IMR-90 (cell line): ENCODE measurements around the gene DLG5. TPM values are rescaled to one million over a fixed set of nuclear protein-coding genes. Genes with fewer than 3 reads are reported as not detected.

ENCODE experiments used
- ATAC-seq: fragments of 200-7000 bp; cut with Tn5 transposase; 2 replicates; pipeline ENCODE4 v1.9.1; 2020; ENCODE audit warnings: low read depth, mild to moderate bottlenecking, moderate library complexity
- BruUV-seq: library from RNA; stranded (reverse); fragments of 400-500 nt; replicated peaks from 2 replicates; lab custom pipeline; 2021; lab: Mats Ljungman, UMichigan
- CTCF ChIA-PET: fragments of 300-600 bp; formaldehyde crosslinking; extraction: SDS; loops from one replicate; lab custom pipeline; 2021; ENCODE audit warnings: antibody characterized with exemption; lab: Yijun Ruan, JAX
- POLR2A ChIA-PET: fragments of 300-600 bp; sonication (Branson Sonifier 250); formaldehyde crosslinking; loops from one replicate; lab custom pipeline; 2022; ENCODE audit warnings: antibody characterized with exemption; ENCODE audit not compliant: unreplicated experiment; lab: Charles Lee
- DNase-seq: peaks from one replicate; pipeline ENCODE4 v3.0.0; 2013
- H2AFZ ChIP-seq: replicated peaks from 2 replicates; pipeline ENCODE3; 2013; ENCODE audit warnings: low read length, mild to moderate bottlenecking; ENCODE audit not compliant: poor library complexity
- H2AK5ac ChIP-seq: 2 replicates; pipeline ENCODE4 v1.6.1; 2013; ENCODE audit warnings: low read depth, low read length, inconsistent platforms
- H2AK9ac ChIP-seq: replicated peaks from 2 replicates; pipeline ENCODE3; 2013; ENCODE audit warnings: mild to moderate bottlenecking, low read depth, low read length, moderate library complexity; ENCODE audit not compliant: poor library complexity
- H2BK120ac ChIP-seq: 2 replicates; pipeline ENCODE4 v1.6.1; 2013; ENCODE audit warnings: low read depth, low read length, inconsistent platforms
- H2BK15ac ChIP-seq: 3 replicates; pipeline ENCODE4 v1.6.1; 2013; ENCODE audit warnings: low read depth, low read length, inconsistent platforms
- H2BK20ac ChIP-seq: 2 replicates; pipeline ENCODE4 v1.6.1; 2013; ENCODE audit warnings: low read depth, mild to moderate bottlenecking, inconsistent platforms, low read length, moderate library complexity
- H2BK5ac ChIP-seq: 2 replicates; pipeline ENCODE4 v1.6.1; 2013; ENCODE audit warnings: mild to moderate bottlenecking, low read depth, low read length, inconsistent platforms; ENCODE audit not compliant: poor library complexity, severe bottlenecking
- H3K14ac ChIP-seq: replicated peaks from 2 replicates; pipeline ENCODE4 v1.6.1; 2013; ENCODE audit warnings: low read depth, low read length, inconsistent platforms
- H3K18ac ChIP-seq: 2 replicates; pipeline ENCODE4 v1.6.1; 2013; ENCODE audit warnings: low read depth, low read length, control low read depth
- H3K23ac ChIP-seq: 2 replicates; pipeline ENCODE4 v1.6.1; 2013; ENCODE audit warnings: low read depth, low read length, inconsistent platforms
- H3K27ac ChIP-seq: 2 replicates; pipeline ENCODE4 v1.5.1; 2013; ENCODE audit warnings: mild to moderate bottlenecking, control low read depth, low read length; ENCODE audit not compliant: insufficient read depth
- H3K27me3 ChIP-seq: 2 replicates; pipeline ENCODE4 v1.6.1; 2013; ENCODE audit warnings: low read length; ENCODE audit not compliant: control insufficient read depth, insufficient read depth
- H3K36me3 ChIP-seq: 2 replicates; pipeline ENCODE4 v1.6.1; 2013; ENCODE audit warnings: low read length, mixed read lengths; ENCODE audit not compliant: control insufficient read depth, insufficient read depth
- H3K4ac ChIP-seq: 2 replicates; pipeline ENCODE4 v1.6.1; 2013; ENCODE audit warnings: low read depth, low read length, inconsistent platforms
- H3K4me1 ChIP-seq: 2 replicates; pipeline ENCODE4 v1.6.1; 2013; ENCODE audit warnings: low read length, mixed read lengths; ENCODE audit not compliant: control insufficient read depth, insufficient read depth
- H3K4me2 ChIP-seq: 2 replicates; pipeline ENCODE4 v1.6.1; 2013; ENCODE audit warnings: low read depth, mild to moderate bottlenecking, control low read depth, low read length, moderate library complexity
- H3K4me3 ChIP-seq: 2 replicates; pipeline ENCODE4 v1.5.1; 2013; ENCODE audit warnings: low read depth, mild to moderate bottlenecking, control low read depth, low read length, moderate library complexity; ENCODE audit not compliant: insufficient read depth
- H3K56ac ChIP-seq: 2 replicates; pipeline ENCODE4 v1.6.1; 2013; ENCODE audit warnings: low read length, inconsistent platforms; ENCODE audit not compliant: insufficient read depth; ENCODE audit errors: extremely low read depth
- H3K79me1 ChIP-seq, 2 experiments: 2 replicates each; pipeline ENCODE4 v1.6.1; 2013; ENCODE audit warnings: low read length in 2 of 2, inconsistent platforms in 1 of 2, low read depth in 1 of 2
- H3K9ac ChIP-seq: 2 replicates; pipeline ENCODE4 v1.6.1; 2013; ENCODE audit warnings: low read depth, low read length, control low read depth
- H3K9me1 ChIP-seq: 2 replicates; pipeline ENCODE4 v1.6.1; 2013; ENCODE audit warnings: low read length, inconsistent platforms; ENCODE audit not compliant: insufficient read depth
- H3K9me3 ChIP-seq: 2 replicates; pipeline ENCODE4 v1.6.1; 2013; ENCODE audit warnings: low read length; ENCODE audit not compliant: control insufficient read depth, insufficient read depth
- H4K20me1 ChIP-seq: 2 replicates; pipeline ENCODE4 v1.6.1; 2013; ENCODE audit warnings: low read length, inconsistent platforms; ENCODE audit not compliant: insufficient read depth
- H4K5ac ChIP-seq: 2 replicates; pipeline ENCODE4 v1.6.1; 2013; ENCODE audit warnings: mild to moderate bottlenecking, low read depth, low read length, control low read depth
- H4K8ac ChIP-seq, 2 experiments: 2 replicates each; pipeline ENCODE4 v1.6.1; 2013; ENCODE audit warnings: low read depth in 2 of 2, low read length in 2 of 2, control low read depth in 1 of 2, inconsistent platforms in 1 of 2
- H4K91ac ChIP-seq: 2 replicates; pipeline ENCODE4 v1.6.1; 2013; ENCODE audit warnings: low read depth, low read length, inconsistent platforms; ENCODE audit not compliant: insufficient read depth
- BHLHE40 ChIP-seq: fragments of 150-350 bp; IDR thresholded peaks from 2 replicates; pipeline ENCODE4 v1.6.1; 2016; ENCODE audit warnings: mild to moderate bottlenecking, low read depth, low read length
- CEBPB ChIP-seq: IDR thresholded peaks from 2 replicates; pipeline ENCODE4 v1.6.1; 2012; ENCODE audit warnings: low read depth, low read length, improper control_type of control experiment
- CHD1 ChIP-seq: IDR thresholded peaks from 2 replicates; pipeline ENCODE4 v1.6.1; 2012; ENCODE audit warnings: low read depth, low read length, improper control_type of control experiment
- CTCF ChIP-seq: conservative IDR thresholded peaks from 2 replicates; pipeline ENCODE4 v1.5.1; 2012; ENCODE audit warnings: mild to moderate bottlenecking, low read depth, low read length, improper control_type of control experiment
- ELK1 ChIP-seq: fragments of 150-350 bp; IDR thresholded peaks from 2 replicates; pipeline ENCODE4 v1.6.1; 2016; ENCODE audit warnings: low read depth, mild to moderate bottlenecking, low read length, moderate library complexity, borderline replicate concordance
- FOS ChIP-seq: fragments of 150-350 bp; IDR thresholded peaks from 2 replicates; pipeline ENCODE4 v1.6.1; 2016; ENCODE audit warnings: low read depth, low read length
- MAFK ChIP-seq: IDR thresholded peaks from 2 replicates; pipeline ENCODE4 v1.6.1; 2012; ENCODE audit warnings: low read depth, low read length, improper control_type of control experiment
- MAZ ChIP-seq: IDR thresholded peaks from 2 replicates; pipeline ENCODE4 v1.6.1; 2012; ENCODE audit warnings: low read depth, mild to moderate bottlenecking, low read length, improper control_type of control experiment, moderate library complexity, borderline replicate concordance
- NFE2L2 ChIP-seq: fragments of 150-350 bp; IDR thresholded peaks from 2 replicates; pipeline ENCODE4 v1.6.1; 2016; ENCODE audit warnings: low read depth, mild to moderate bottlenecking, low read length
- POLR2A ChIP-seq: IDR thresholded peaks from 2 replicates; pipeline ENCODE4 v1.6.1; 2012; ENCODE audit warnings: mild to moderate bottlenecking, low read depth, low read length
- RAD21 ChIP-seq: IDR thresholded peaks from 2 replicates; pipeline ENCODE4 v1.6.1; 2012; ENCODE audit warnings: low read length, improper control_type of control experiment
- RCOR1 ChIP-seq: IDR thresholded peaks from 2 replicates; pipeline ENCODE4 v1.6.1; 2012; ENCODE audit warnings: mild to moderate bottlenecking, low read length, improper control_type of control experiment; ENCODE audit not compliant: insufficient replicate concordance
- RFX5 ChIP-seq: IDR thresholded peaks from 2 replicates; pipeline ENCODE4 v1.8.0; 2012; ENCODE audit warnings: low read depth, mild to moderate bottlenecking, low read length, moderate library complexity
- SMC3 ChIP-seq: fragments of 150-350 bp; IDR thresholded peaks from 2 replicates; pipeline ENCODE4 v1.6.1; 2016; ENCODE audit warnings: low read depth, mild to moderate bottlenecking, antibody characterized with exemption, low read length, moderate library complexity
- USF2 ChIP-seq: fragments of 150-350 bp; IDR thresholded peaks from 2 replicates; pipeline ENCODE4 v1.6.1; 2017; ENCODE audit warnings: mild to moderate bottlenecking, antibody characterized with exemption, low read length, low read depth
- WGBS, 2 experiments: methylation state at CpG; one replicate each; pipeline versions ENCODE4 v1.1.5 to v1.1.7; 2013; ENCODE audit warnings: missing lambda C conversion rate in 2 of 2; ENCODE audit not compliant: insufficient read length in 1 of 2; ENCODE audit errors: extremely low coverage in 2 of 2; 5-methylcytosine and 5-hydroxymethylcytosine counted together
- dilution Hi-C: fragments of 300-500 bp; cut with HindIII; formaldehyde crosslinking; loops from one replicate; pipeline ENCODE4 v1.14.3; 2018; ENCODE audit warnings: low sequenced_read_pairs; ENCODE audit not compliant: unreplicated experiment
- in situ Hi-C: fragments of 300-500 bp; cut with MboI; formaldehyde crosslinking; loops from 3 replicates; pipeline ENCODE4 v1.14.3; 2019; ENCODE audit warnings: low sequenced_read_pairs, inconsistent platforms, mixed read lengths
- intact Hi-C: fragments of 100-400 bp; cut with micrococcal nuclease; formaldehyde crosslinking; loops from 2 replicates; pipeline ENCODE4 v1.10.0; 2022
- polyA plus RNA-seq, 3 experiments: library from polyadenylated mRNA; depleted of rRNA; stranded (reverse); fragments of >200 nt; gene quantifications; 2 replicates each; pipeline ENCODE4 v1.2.3, GENCODE V29; 2012; ENCODE audit warnings: low replicate concordance in 1 of 3
- total RNA-seq: library from RNA; depleted of rRNA; stranded (reverse); fragments of >200 nt; gene quantifications from 2 replicates; pipeline ENCODE4 v1.2.3, GENCODE V29; 2012

Gene DLG5
- total and polyA plus RNA-seq, 2 of the 4 experiments (the other 2 are of a cell fraction), result 12.7 to 28.7 TPM

GRCh38 chr10:77849039-77849664 is 77.4 kb downstream of the DLG5 start:
- no TSS peak for BruUV-seq

More at GRCh38 chr10:77849039-77849664, 77.4 kb downstream of the DLG5 start:
- Histone ChIP-seq H2BK120ac (no peak overlapping the region), H4K8ac (no peak overlapping the region), H2BK15ac (no peak overlapping the region), H3K36me3 (peaks cover 25% of the 10 kb centered on the region), H3K14ac (no peak overlapping the region), H4K20me1 (peaks cover 7% of the 10 kb centered on the region; the same call in 1 of the 2 replicates), H3K56ac (no peak overlapping the region), H2AK5ac (no peak overlapping the region), H2AK9ac (peak overlapping the region; percentile 16), H3K9ac (no peak overlapping the region), H3K9me3 (no peaks in the 10 kb centered on the region), H3K4me2 (no peak overlapping the region), H3K79me1 (peaks cover 16 to 74% of the 10 kb centered on the region in 2 experiments), H4K91ac (no peak overlapping the region), H3K4ac (no peak overlapping the region), H3K27ac (no peak overlapping the region), H2BK5ac (no peak overlapping the region), H3K4me3 (no peak overlapping the region), H3K18ac (no peak overlapping the region), H3K23ac (no peak overlapping the region), H3K27me3 (no peaks in the 10 kb centered on the region), H2BK20ac (no peak overlapping the region), H3K9me1 (0 out of 2 replicates have a peak, but pooled peaks cover 6% of the 10 kb centered on the region), H3K4me1 (peaks cover 20% of the 10 kb centered on the region), H4K5ac (no peak overlapping the region), H2AFZ (no peak overlapping the region)
- ChIA-PET CTCF (interaction anchor here (0.6 kb wide), 1 partner anchor 65 kb away, joined by 5 read pairs; no protein-coding TSS in a partner anchor), POLR2A (no interaction called here)
- dilution Hi-C loops (no loop called here), in situ Hi-C loops (loop anchor here (5.0 kb wide), 1 partner anchor 128 kb away; no protein-coding TSS in a partner anchor), intact Hi-C loops (loop anchor here (5.0 kb wide), 1 partner anchor 38 kb away; no protein-coding TSS in a partner anchor)
- TF ChIP-seq RFX5, result no peak
- no peak for TF ChIP-seq RCOR1
- TF ChIP-seq MAFK, result no peak
- no peak for TF ChIP-seq SMC3
- TF ChIP-seq FOS, result no peak
- TF ChIP-seq NFE2L2, result no peak
- no peak for TF ChIP-seq MAZ
- TF ChIP-seq RAD21, result no peak
- no peak for TF ChIP-seq BHLHE40
- no peak for TF ChIP-seq USF2
- TF ChIP-seq CEBPB, result no peak
- no peak for TF ChIP-seq POLR2A
- TF ChIP-seq CTCF, result no peak
- no peak for TF ChIP-seq ELK1
- no peak for TF ChIP-seq CHD1
- DNase-seq, result no peak
- 41% methylated on average over 4 of the region's 12 CpGs; no CpG with 5 or more reads in 1 of the 2 experiments for WGBS, 2 experiments
- no peak for ATAC-seq
